ENCODE measurements around the gene MYMK.
A peak's percentile ranks its signal among the peaks of the same experiment; 100 is the strongest.

MYMK gene

DNA sequence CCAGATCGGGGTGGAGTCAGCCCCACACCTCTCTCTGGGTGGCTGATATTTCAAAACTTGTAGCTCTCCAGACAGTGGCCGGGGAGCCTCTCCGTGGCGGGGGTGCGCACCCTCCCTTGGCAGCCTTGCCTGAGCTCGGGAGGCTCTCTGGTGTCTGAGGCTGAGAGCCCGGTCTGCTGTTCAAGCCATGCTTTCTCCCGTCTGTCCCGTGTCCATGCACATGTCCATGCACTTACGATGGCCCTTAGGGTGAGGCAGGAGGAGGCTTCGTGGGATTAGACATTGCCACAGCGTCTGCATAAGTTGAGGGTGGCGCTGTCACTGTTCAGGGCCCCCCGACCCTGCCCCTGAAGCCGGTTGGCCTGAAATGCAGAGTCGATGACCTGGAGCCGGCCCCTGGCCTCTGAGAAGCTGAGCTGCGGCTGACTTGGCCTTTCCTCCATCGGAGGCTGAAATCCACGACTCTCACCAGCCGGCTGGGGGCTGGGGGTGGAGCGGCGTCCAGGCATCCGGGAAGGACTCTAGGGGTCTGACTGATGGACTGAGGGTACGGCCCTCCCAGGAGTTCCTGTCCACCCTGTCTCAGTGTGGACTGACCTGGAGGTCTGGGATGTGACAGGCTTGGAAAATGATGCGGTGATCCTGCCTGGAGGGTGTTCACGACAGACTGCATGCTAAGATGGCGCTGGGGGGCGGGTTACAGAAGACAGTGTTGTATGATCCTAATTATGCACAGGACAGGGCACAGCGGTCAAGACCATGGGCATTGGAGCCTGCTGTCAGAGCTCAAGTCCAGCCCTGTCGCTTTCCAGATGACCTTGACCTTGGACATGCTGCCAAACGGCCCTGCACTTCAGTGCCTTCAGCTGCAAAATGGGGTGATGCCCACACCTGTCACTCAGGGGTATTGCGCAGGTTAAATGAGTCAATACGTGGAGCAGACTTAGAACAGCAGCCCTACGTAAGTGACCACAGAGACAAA is 27.6 kb downstream of the MYMK start:
- DNase-seq: no peak

DNA sequence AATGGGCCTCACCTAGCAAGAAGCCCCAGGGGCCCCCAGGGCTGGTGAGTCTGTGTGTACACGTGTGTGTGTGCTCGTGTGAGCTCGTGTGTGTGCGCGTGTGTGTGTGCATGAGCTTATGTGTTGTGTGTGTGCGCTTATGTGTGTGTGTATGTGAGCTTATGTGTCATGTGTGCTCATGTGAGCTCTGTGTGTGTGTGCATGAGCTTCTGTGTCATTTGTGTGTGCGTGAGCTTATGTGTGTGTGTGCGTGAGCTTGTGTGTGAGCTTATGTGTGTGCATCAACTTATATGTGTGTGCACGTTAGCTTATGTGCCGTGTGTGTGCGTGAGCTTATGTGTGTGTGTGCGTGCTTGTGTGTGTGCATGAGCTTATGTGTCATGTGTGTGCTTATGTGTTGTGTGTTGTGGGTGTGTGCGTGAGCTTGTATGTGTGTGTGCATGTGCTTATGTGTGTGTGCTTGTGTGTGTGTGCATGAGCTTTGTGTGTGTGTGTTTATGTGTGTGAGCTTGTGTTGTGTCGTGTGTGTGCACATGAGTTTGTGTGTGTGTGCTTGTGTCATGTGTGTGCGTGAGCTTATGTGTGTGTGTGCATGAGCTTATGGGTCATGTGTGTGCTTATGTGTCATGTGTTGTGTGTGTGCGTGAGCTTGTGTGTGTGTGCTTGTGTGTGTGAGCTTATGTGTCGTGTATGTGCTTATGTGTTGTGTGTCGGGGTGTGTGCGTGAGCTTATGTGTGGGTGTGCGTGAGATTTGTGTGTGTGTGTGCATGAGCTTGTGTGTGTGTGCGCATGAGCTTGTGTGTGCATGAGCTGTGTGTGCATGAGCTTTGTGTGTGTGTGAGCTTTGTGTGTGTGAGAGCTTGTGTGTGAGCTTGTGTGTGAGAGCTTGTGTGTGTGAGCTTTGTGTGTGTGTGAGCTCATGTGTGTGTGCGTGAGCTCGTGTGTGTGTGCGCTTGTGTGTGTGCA is 29.1 kb downstream of the MYMK start:
- DNase-seq: no peak

GRCh38 chr9:133494636-133495326 is 30.0 kb downstream of the MYMK start:
- DNase-seq: no peak

DNA sequence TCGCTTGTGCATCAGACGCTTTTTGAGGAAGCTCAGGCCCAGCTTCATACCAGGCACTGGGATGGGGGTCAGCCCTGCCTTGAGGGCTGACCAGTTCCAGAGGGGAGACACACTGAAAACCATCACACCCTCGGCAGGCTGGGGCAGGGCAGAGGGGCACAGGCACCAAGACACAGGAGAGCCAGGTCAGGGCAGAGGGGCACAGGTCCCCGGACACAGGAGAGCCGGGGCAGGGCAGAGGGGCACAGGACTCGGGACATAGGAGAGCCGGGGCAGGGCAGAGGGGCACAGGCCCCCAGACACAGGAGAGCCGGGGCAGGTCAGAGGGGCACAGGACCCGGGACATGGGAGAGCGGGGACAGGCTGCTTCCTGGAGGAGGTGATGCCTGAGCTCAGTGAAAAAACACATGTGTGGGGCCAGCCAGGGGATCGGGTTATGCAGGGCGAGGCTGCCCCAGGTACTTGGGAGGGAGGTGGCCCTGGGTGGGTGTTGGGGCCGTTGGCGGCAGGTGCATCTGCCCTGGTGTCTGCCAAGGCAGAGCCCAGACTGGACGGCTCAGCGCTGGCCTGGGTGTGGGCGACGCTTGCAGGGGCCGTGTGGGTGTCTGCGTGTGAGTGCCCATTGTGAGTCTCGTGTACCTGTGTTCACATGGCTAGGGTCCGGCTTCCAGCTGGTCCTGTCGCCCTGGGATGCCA is 30.8 kb downstream of the MYMK start:
- no peak for DNase-seq

DNA sequence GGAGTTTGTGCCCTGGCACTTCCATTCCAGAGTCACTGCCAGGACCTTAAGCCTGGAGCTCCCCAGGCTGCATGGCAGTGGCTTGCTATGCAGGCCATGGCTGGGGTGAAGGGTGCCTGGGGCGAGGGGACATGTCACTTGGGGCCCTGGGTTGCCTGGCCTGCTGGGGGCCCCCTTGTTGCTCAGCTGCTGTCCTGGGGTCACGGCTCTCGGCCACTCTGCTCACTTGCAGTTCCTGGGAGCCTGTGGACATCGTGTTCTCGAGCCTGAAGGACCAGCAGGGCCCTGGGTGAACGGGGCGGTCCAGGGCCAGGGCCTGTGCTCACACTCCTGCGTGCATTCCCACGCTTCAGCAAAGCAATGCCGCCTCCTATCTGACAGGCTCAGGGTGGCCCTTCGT is 31.3 kb downstream of the MYMK start:
- no peak for DNase-seq

- DNase-seq: peak; percentile 86
Observed at GRCh38 chr9:133492061-133493021, 32.4 kb downstream of the MYMK start.

GRCh38 chr9:133491656-133491925 is 33.2 kb downstream of the MYMK start:
- DNase-seq: no peak

GRCh38 chr9:133490865-133491655 is 33.7 kb downstream of the MYMK start:
- DNase-seq: no peak

- DNase-seq: no peak
Observed at GRCh38 chr9:133490201-133490681, 34.5 kb downstream of the MYMK start.

DNA sequence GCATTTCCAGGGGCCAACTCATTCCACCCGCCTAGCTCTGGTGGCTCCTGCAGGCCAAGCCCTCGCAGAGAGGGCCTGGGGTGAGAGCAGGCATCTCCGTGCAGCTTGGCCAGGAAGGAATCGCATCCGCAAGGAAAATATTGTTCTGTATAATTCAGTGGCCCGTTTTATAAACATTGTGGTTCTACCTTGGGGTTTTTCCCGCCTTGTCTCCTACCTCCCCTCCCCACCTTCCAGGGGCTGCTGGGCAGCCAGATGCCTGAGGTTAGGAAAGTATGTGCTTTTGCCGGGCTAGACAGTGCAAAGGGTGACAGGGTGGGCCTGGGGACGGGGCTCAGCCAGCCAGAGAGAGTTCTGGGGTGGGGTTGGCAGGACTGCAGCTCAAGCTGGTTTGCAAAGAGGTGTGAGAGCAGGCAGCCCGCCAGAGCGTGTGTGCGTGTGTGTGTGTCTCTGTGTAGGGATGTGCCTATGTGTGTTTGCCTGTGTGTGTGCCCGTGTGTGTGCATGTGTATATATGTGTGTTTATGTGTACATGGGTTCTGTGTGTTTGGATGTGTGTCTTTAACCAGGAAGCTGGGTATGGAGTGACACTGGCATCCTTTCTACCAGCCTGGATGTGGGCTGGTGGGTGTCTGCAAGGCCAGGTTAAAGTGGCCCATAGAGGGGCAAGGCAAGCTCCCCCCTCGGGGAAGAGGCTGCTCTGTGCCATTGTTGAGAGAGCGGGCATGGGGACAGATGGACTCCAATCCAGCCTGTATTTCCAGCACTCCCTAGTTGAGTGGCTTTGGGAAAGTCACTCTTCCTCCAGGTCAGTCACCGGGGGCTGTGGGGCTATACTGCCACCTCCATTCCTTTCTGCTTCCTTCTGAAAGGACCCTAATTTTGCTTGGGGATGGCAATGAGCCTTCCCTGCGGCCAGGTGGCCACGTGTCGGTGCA is 35.2 kb downstream of the MYMK start:
- DNase-seq: no peak

- no peak for DNase-seq
Observed at GRCh38 chr9:133488686-133489252, 36.0 kb downstream of the MYMK start.

DNA sequence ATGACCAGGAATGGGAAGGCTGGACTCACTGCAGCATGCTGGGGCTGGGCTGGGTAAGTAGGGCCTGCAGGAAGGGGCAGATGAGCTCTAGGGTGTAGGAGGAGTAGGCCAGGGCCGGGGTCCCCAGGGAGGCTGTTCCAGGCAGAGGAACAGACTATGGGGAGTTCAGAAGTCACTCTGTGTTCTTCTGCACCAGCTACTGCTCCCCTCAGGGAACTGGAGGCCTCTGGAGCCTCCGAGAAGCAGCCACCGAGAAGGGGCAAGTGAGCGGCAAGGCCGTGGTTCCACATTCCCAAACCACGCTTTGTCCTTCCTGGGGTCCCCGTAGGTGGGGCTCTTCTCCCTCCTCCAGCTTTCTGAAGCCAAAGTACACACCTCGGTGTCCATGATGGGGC is 37.4 kb downstream of the MYMK start:
- no peak for DNase-seq

GRCh38 chr9:133485531-133486260 is 39.1 kb downstream of the MYMK start:
- DNase-seq: no peak

- no peak for DNase-seq
Observed at GRCh38 chr9:133484671-133485437, 39.9 kb downstream of the MYMK start.

DNA sequence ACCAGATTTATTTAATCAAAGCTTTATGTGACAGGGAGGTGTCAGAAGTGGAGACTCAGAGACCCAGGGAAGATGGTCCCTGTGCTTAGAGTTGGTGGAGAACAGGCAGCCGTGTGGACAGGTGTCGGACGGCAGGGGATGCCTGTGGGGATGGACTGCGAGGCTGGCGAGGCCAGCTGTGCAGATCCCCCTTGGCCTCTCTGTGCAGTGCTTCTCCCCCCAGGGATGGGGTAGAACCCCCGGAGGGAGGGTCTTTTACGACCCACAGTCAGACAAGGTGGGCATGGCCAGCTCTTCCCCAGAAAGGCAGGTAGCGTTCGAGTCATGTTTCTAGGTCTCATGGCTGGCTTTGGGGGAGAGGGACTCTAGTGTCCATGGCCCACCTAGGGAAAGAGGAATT is 41.1 kb downstream of the MYMK start:
- no peak for DNase-seq

- peak; percentile 93 for DNase-seq
Observed at GRCh38 chr9:133478851-133479711, 45.7 kb downstream of the MYMK start, which contains the start of gene SLC2A6. TSS of gene SLC2A6 (minus strand) at chr9:133479099. CDS start at chr9:133479059, 40 bp downstream.

Measured in eye (tissue), 1 donor.